Adipocyte (in vitro differentiated cells): ENCODE measurements around the gene COL1A1.

ENCODE experiments used
- DNase-seq: peaks from one replicate; pipeline ENCODE4 v3.0.0-alpha.2; 2015; ENCODE audit warnings: low read depth
- H3K27me3 ChIP-seq: replicated peaks from 2 replicates; pipeline ENCODE4 v1.7.0; 2013; ENCODE audit warnings: mild to moderate bottlenecking, low read length, moderate library complexity; ENCODE audit not compliant: control insufficient read depth, insufficient read depth
- H3K36me3 ChIP-seq: 2 replicates; pipeline ENCODE4 v1.7.0; 2013; ENCODE audit warnings: low read length, mild to moderate bottlenecking, moderate library complexity; ENCODE audit not compliant: control insufficient read depth, insufficient read depth, severe bottlenecking
- H3K4me1 ChIP-seq: 2 replicates; pipeline ENCODE4 v1.7.0; 2013; ENCODE audit warnings: mild to moderate bottlenecking, low read length, moderate library complexity; ENCODE audit not compliant: control insufficient read depth, insufficient read depth
- H3K4me3 ChIP-seq: 2 replicates; pipeline ENCODE4 v1.7.0; 2013; ENCODE audit warnings: mild to moderate bottlenecking, low read length, moderate library complexity
- H3K9ac ChIP-seq: 2 replicates; pipeline ENCODE4 v1.7.0; 2013; ENCODE audit warnings: mild to moderate bottlenecking, low read length, moderate library complexity
- H3K9me3 ChIP-seq: 2 replicates; pipeline ENCODE4 v1.7.0; 2013; ENCODE audit warnings: mild to moderate bottlenecking, low read length, moderate library complexity; ENCODE audit not compliant: control insufficient read depth

The COL1A1 gene

DNA sequence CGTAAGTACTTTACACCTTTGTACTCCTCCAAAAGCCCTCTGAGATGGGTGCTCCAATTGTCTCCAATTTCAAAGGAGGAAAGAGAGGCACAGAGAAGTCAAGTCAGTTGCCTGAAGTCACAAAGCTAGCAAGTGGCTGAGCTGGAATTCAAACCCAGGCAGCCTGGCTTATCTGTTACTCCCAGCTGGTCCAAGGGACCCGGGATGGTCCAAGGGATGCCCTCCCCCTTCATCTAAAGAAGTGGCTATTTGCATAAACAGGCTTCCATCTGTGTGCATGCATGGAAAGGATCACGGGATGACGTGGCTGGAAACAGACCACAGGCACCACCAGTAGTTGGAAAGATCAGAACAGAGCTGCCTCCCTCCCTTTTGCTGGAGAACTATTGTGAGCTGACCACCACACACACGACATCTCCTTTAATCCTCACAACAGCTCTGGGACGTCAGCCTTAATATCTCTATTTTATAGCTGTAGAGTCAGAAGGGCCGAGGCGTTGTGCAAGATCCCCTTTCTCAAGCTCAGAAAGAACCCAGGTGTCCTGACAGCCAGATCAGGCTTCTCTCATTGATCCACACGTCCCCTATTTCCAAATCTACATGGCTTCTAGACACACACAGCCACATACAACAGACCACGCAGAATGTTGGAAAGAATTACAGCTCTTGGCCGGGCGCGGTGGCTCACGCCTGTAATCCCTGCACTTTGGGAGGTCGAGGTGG is 10.9 kb upstream of the COL1A1 start:
- peak; percentile 56 for DNase-seq
- Histone ChIP-seq H3K27me3 (no peaks in the 10 kb centered on the region), H3K4me1 (peaks cover 68% of the 10 kb centered on the region)

DNA sequence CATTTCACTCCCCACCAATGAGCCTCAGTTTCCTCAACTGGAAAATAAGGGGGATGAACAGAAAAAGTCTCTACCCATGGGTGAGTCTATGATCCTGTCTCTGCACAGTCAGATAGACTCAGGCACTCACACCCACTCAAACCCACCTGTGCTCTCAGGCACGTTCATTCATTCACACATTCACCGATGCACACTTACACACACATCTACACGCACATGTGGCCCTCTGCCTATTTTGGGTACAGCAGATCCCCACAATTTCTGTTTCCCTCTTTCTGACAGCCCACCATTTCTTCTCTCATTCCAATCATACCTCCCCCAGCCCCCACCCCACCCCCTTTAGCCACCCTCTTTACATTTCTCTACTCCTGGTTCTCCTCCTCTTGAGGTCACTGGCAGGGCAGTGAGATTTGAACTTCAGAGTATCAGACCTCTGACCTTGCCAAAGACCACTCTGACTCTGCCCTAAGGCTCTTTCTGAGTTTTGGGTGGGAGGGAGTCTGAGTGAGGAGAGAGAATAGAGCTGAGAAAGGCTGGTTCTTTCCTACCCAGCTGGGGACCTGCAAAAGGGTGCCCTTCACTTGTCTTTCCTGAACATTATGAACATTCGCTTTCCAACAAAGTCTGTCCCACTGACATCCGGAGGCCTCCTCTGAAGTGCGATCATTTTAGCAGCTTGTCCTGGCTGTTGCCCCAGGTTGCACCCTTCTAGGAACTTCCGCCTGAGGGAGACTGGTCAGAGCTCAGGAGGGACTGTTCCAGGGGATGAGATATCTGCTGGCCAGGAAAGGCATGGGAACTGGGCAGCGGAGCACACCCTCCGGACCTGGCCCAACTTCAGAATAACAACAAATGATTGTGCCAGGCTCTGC is 10.1 kb upstream of the COL1A1 start:
- H3K9me3 ChIP-seq, result no peaks in the 10 kb centered on the region
- H3K4me1 ChIP-seq, result peaks cover 68% of the 10 kb centered on the region
- peak overlapping the region; percentile 74 for H3K4me3 ChIP-seq
- peak overlapping the region; percentile 94 for H3K9ac ChIP-seq
- H3K27me3 ChIP-seq, result no peaks in the 10 kb centered on the region
- DNase-seq, result peak; percentile 32
- H3K36me3 ChIP-seq, result no peaks in the 10 kb centered on the region

More for the DNA sequence above, 10.9 kb upstream of the COL1A1 start:
- H3K9ac ChIP-seq, result peak overlapping the region; percentile 60
- peak overlapping the region; percentile 36 for H3K4me3 ChIP-seq
- no peaks in the 10 kb centered on the region for H3K9me3 ChIP-seq
- H3K36me3 ChIP-seq, result no peaks in the 10 kb centered on the region

DNA sequence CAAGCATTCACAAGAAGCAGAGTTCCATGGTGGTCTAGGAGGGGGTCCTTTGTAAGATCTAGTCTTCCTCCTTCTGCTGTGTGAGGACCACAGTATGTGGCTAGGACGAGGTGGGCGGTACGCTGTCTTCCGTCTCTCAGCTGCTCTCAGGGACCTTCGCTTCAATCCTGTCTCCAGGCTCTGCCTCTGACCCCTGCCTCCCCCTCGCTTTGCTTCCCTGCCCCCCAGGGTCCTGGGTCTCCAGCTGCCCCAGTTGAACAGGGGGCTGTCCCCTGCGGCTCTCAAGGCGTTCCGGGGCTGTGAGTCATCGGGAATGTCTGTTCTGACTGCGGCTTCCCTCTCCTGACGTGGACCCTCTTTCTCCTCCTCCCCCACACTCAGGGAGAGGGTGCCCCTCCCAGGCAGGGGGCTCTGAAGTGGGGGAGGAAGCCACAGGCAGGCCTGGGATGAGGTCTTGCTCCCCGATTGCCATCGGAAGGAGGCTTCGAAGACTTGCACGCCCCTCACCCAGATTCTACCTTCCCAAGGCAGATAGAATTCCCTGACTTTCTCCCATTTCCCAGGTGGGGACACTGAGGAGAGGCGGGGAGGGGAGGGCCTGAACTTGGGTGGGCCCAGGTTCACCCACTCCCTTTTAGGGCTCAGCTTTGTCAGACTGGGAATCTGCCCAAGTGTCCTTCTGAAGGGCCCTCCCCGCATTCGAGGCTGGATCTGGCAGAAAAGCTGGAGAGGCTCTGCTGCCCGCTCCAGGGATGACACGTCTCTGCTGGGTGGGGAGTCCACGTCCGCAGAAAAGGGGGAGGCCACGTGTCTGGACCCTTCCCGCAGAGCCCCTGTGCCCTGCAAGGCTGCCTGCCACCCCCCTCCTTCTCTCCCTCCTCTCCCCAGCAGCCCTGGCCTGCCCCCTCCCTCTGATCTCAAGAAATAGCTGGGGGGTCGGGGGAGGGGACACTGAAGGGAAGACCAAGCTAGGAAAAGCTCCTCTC is 9.1 kb upstream of the COL1A1 start:
- DNase-seq, result peak; percentile 97
- Histone ChIP-seq H3K9me3 (no peaks in the 10 kb centered on the region), H3K4me3 (peak overlapping the region; percentile 74), H3K9ac (peak overlapping the region; percentile 94), H3K4me1 (peaks cover 72% of the 10 kb centered on the region), H3K27me3 (no peaks in the 10 kb centered on the region), H3K36me3 (no peaks in the 10 kb centered on the region)

DNA sequence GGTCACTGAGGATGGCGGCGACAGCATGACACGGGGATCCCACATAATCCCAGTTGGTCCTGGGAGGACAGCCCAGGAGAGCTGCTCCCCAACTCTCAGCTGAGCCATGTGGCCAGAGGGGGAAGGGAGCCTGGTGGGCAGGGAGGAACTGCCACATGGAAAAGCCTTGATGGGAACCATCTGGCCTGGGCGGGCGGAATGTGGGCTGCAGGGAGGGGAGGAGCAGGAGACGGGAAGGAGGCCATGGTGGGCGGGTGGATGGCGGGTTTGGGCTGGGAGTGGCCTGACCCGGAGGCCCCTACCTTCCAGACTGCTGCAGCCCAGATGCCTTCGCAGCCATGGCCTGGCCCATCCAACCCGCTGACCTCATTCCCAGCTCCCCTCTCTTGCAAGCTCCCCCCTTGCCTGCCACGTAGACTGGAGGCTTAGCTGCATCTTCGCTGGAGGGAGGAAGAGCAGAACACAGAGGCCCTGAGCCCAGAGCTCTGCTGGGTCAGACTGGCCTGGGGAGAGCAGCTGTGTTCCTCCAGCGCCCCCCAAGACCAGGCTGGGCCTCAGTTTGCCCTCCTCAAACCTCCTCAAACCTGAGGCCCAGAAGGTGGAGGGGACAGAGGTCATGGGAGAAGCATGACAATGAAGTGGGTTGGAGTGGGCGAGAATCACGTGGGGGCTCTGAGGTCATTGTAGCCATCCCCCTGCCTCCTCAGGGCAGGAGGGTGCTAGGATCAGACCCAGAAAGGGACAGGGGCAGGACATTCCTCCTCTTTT is 8.2 kb upstream of the COL1A1 start:
- DNase-seq, result peak; percentile 99

DNA sequence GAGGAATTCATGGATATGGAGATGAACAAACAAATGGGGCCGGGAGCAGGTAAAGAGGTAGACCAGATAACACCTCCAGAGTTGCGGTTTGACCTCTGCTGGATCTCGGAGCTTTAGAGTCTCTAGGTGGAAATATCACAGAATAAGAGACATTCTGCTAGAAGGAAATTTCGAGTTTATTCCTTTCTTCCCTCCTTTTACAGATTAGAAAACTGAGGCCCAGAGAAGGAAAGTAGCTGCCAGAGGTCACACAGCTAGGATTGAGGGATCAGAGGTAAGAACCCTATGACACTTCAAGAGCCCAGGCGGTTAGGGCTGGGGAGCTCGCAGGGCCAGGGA is 7.7 kb upstream of the COL1A1 start:
- Histone ChIP-seq H3K9me3 (no peaks in the 10 kb centered on the region), H3K4me3 (no peak overlapping the region), H3K36me3 (no peaks in the 10 kb centered on the region), H3K27me3 (no peaks in the 10 kb centered on the region), H3K9ac (peak overlapping the region; percentile 72), H3K4me1 (peaks cover 71% of the 10 kb centered on the region)
- no peak for DNase-seq

More for the DNA sequence above, 8.2 kb upstream of the COL1A1 start:
- Histone ChIP-seq H3K4me1 (peaks cover 72% of the 10 kb centered on the region), H3K27me3 (no peaks in the 10 kb centered on the region), H3K9ac (peak overlapping the region; percentile 94), H3K4me3 (peak overlapping the region; percentile 74), H3K36me3 (no peaks in the 10 kb centered on the region), H3K9me3 (no peaks in the 10 kb centered on the region)

DNA sequence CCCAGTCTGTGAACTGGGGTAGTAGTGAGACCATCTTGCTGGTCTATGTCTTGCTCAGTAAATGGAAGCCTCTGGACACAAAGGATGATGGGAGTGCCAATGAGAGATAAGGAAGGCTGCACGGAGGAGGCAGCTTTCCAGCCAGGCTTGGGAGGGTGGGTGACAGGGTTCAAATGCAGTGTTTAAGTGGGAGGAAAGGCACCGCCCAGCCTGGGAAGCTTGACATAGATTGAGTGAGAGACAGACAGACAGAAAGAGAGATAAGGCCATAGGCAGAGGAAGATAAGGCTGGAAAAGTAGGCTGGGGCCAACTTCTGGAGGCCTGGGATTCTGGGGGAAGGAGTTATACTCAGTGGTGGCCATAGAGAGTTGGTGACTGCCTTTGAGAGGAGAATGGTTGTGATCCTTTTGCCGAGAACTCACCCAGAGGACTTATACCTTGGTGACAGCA is 7.2 kb upstream of the COL1A1 start:
- Histone ChIP-seq H3K27me3 (no peaks in the 10 kb centered on the region), H3K4me3 (no peak overlapping the region), H3K36me3 (no peaks in the 10 kb centered on the region), H3K9me3 (no peaks in the 10 kb centered on the region), H3K4me1 (peaks cover 74% of the 10 kb centered on the region), H3K9ac (peak overlapping the region; percentile 72)
- no peak for DNase-seq

DNA sequence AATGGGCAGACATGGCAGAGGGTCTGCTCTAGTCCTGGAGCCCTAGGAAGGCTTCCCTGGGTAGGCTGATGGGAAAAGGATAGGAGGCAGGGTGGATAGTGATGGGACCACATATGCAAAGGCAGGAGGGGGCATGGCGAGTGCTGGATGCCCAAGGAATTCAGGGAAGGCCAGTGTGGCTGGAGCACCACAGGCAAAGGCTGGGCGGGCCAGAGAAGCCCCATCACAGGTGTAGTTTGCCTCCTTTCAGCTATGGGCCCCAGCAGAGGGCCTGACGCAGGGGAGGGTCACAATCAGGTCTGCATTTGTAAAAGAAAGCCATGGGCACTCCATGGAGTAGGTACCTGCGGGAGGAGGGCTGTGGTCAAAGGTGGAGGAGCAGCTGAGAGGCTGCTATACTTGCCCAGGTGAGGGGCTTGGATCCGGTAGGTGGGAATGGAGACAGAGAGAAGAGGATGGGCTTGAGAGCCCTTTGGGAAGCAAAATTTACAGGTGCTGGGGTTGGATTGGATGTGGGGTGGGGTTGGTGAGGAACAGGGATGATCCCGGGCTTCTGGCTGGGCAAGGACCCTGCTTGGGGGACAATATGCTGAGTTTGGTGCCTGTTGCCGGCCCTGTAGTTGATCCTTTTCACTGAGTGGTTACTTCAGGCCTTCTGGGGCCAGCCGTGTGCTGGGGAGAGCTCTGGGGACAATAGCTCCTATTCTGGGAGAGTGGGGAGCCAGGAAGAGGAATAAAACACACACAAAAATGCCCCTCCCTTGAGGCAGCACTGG is 6.5 kb upstream of the COL1A1 start:
- peak; percentile 1 for DNase-seq
- Histone ChIP-seq H3K9ac (peak overlapping the region; percentile 79), H3K9me3 (no peaks in the 10 kb centered on the region), H3K4me1 (peaks cover 80% of the 10 kb centered on the region), H3K4me3 (no peak overlapping the region), H3K36me3 (no peaks in the 10 kb centered on the region), H3K27me3 (no peaks in the 10 kb centered on the region)

DNA sequence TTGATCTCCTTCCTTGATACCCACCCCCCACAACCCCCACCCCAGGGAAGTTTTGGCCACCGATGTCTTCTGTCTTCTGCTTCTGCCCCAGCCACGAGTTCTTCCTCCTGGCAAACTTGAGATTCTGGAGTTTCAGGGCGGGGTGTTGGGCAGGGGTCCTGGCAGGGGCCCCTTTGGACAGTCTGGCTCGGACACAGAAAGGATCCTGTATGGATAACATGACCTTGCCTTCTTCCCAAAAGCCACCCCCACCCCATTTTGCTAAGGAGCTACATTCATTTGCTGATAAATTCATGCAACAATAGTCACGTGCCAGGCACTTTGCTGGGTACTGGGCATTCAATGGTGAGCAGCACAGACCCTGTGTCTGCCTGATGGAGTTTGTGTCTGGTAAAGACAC is 5.9 kb upstream of the COL1A1 start:
- H3K9ac ChIP-seq, result peak overlapping the region; percentile 79
- H3K4me1 ChIP-seq, result peaks cover 85% of the 10 kb centered on the region
- no peaks in the 10 kb centered on the region for H3K27me3 ChIP-seq
- no peaks in the 10 kb centered on the region for H3K9me3 ChIP-seq
- DNase-seq, result peak; percentile 19
- H3K4me3 ChIP-seq, result no peak overlapping the region
- no peaks in the 10 kb centered on the region for H3K36me3 ChIP-seq

DNA sequence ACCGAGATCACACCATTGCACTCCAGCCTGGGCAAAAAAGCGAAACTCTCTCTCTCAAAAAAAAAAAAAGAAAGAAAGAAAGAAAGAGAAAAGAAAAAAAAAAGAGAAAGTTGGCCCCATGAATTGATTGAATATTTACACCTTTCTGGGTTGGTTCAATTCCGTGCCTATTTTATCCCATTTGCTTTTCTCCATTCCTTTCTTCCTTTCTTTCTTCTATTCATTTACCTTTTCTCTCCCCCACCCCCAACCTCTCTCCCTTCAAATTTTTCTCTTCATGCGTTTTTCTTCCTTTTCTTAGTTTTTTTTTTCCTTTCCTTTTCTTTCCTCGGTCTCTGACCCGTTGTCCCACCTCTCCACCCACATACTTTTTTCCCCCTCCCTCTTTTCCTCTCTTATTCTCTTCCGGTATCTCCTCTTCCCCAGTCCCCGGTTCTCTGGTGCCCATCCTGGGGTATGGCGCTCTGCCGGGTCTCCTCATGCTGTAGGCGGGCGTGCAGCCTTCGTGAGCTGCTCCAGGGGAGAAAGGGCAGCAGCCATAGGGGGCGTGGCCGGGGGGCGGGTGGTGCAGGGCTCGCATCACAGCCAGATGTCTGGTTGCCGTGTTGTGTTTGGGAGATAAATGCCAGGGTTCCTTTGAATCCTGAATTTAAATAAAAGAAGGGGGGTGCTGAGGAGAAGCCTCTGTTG is 5.3 kb upstream of the COL1A1 start:
- peak overlapping the region; percentile 79 for H3K9ac ChIP-seq
- H3K9me3 ChIP-seq, result no peaks in the 10 kb centered on the region
- no peaks in the 10 kb centered on the region for H3K27me3 ChIP-seq
- H3K4me1 ChIP-seq, result peaks cover 81% of the 10 kb centered on the region
- DNase-seq, result peak; percentile 88
- H3K4me3 ChIP-seq, result peak overlapping the region; percentile 60
- H3K36me3 ChIP-seq, result no peaks in the 10 kb centered on the region
